Thyroid gland (tissue), 4 donors: Measurements from ENCODE around the gene LRRC4C. TPM values are rescaled to one million over a fixed set of nuclear protein-coding genes. Genes with fewer than 3 reads are reported as not detected.

Experiments
- DNase-seq, 2 donors: peaks; one replicate each; pipeline ENCODE4 v3.0.0-alpha.2; 2019
- H3K27ac ChIP-seq, 3 donors: fragments of 200-600 bp; sonication (generic); 1 replicate in 2 of 3; 2 replicates in 1 of 3; pipeline ENCODE4 v1.5.1; 2016 to 2019; ENCODE audit warnings: mild to moderate bottlenecking in 1 of 3, moderate library complexity in 1 of 3
- H3K27me3 ChIP-seq: fragments of 200-600 bp; sonication (generic); one replicate; pipeline ENCODE4 v1.5.1; 2019
- H3K36me3 ChIP-seq, 2 donors: fragments of 200-600 bp; sonication (generic); one replicate each; pipeline ENCODE4 v1.5.1; 2016 to 2019
- H3K4me1 ChIP-seq, 2 donors: fragments of 200-600 bp; sonication (generic); one replicate each; pipeline ENCODE4 v1.5.1; 2017 to 2019
- H3K4me3 ChIP-seq, 3 donors: fragments of 200-600 bp; sonication (generic); replicated peaks in 1 of 3; 1 replicate in 2 of 3; 2 replicates in 1 of 3; pipeline ENCODE4 v1.5.1; 2016; ENCODE audit warnings: mild to moderate bottlenecking in 1 of 3
- H3K9me3 ChIP-seq: fragments of 200-600 bp; sonication (generic); one replicate; pipeline ENCODE4 v1.5.1; 2017
- POLR2A ChIP-seq, 2 donors: fragments of 450-650 bp; IDR thresholded peaks; one replicate each; pipeline ENCODE4 v1.6.1; 2017; ENCODE audit warnings: antibody characterized with exemption in 2 of 2, mild to moderate bottlenecking in 2 of 2, moderate library complexity in 1 of 2
- WGBS, 2 donors: methylation state at CpG; one replicate each; pipeline ENCODE4 v1.1.5; 2017; 5-methylcytosine and 5-hydroxymethylcytosine counted together
- intact Hi-C: fragments of 100-400 bp; cut with DNase I; formaldehyde crosslinking; loops from one replicate; pipeline ENCODE4 v1.15.1; 2023
- total RNA-seq, 4 donors: library from RNA; depleted of rRNA; stranded (reverse); fragments of >200 nt; gene quantifications; one replicate each; pipeline ENCODE4 v1.2.3, GENCODE V29; 2016
- TF ChIP-seq, protein P1 (sequence below), 6 experiments: fragments of 200-600 bp in 3 of 6; fragments of 450-650 bp in 3 of 6; sonication (generic) in 3 of 6; IDR thresholded peaks; one replicate each; pipeline ENCODE4 v1.5.1; 2016 to 2019; ENCODE audit warnings: antibody characterized with exemption in 6 of 6, mild to moderate bottlenecking in 2 of 6, inconsistent platforms in 1 of 6, moderate library complexity in 1 of 6

Gene LRRC4C
- total RNA-seq, 4 donors from 2014 or later = 4.6 to 13.9 (median 7.8) TPM

DNA sequence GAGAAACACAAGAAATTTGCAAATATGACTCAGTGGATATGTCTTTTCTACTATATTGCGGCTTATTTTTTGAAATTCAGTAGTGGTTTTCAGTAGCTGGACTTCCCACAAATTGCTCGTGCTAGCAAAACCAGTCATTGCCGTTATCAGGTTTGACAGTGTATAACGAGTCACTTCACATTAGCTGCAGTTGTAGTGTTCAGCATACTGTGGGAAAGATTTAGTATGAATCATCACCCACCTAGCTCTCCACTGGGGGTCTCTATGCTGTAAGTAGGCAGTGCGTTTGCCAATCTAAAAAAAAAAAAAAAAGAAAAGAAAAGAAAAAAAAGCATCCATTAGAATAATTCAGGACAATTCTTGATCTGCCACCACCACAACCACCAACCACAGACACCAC is 1318.9 kb downstream of the LRRC4C start:
- no peaks in the 10 kb centered on the region for H3K36me3 ChIP-seq
- 87% methylated on average over 5 of the region's 5 CpGs for WGBS, 2 donors
- H3K27ac ChIP-seq = no peak overlapping the region
- intact Hi-C loops = no loop called here
- TF ChIP-seq POLR2A (IDR thresholded peaks at IDR 0.05) = no peak
- TF ChIP-seq, protein P1, sequence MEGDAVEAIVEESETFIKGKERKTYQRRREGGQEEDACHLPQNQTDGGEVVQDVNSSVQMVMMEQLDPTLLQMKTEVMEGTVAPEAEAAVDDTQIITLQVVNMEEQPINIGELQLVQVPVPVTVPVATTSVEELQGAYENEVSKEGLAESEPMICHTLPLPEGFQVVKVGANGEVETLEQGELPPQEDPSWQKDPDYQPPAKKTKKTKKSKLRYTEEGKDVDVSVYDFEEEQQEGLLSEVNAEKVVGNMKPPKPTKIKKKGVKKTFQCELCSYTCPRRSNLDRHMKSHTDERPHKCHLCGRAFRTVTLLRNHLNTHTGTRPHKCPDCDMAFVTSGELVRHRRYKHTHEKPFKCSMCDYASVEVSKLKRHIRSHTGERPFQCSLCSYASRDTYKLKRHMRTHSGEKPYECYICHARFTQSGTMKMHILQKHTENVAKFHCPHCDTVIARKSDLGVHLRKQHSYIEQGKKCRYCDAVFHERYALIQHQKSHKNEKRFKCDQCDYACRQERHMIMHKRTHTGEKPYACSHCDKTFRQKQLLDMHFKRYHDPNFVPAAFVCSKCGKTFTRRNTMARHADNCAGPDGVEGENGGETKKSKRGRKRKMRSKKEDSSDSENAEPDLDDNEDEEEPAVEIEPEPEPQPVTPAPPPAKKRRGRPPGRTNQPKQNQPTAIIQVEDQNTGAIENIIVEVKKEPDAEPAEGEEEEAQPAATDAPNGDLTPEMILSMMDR (IDR thresholded peaks at IDR 0.05) = no peak
- DNase-seq = no peak
- H3K27me3 ChIP-seq = no peaks in the 10 kb centered on the region
- no peaks in the 10 kb centered on the region for H3K9me3 ChIP-seq
- H3K4me1 ChIP-seq = no peaks in the 10 kb centered on the region
- H3K4me3 ChIP-seq = no peak overlapping the region

DNA sequence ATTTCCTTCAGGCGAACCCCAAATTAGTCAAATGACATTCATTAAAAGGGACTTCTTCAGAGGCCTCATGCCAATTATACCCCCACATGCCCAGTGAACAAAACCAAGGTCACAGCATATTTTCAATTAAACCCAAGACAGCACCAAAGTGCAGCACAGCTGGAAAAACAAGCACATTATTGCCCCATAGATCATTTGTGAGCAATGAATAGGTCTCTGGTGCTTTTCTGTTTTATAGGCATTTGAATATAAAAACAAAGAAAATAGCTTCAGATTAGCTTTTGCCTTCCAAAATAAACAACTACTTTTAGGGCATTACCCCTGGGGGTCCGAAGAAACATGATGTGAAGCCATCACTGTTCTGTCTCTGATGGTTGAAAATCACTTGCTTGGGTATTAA is 1319.9 kb downstream of the LRRC4C start:
- no peaks in the 10 kb centered on the region for H3K36me3 ChIP-seq
- H3K9me3 ChIP-seq = no peaks in the 10 kb centered on the region
- H3K4me1 ChIP-seq = no peaks in the 10 kb centered on the region
- no peak overlapping the region for H3K27ac ChIP-seq
- no peak overlapping the region for H3K4me3 ChIP-seq
- intact Hi-C loops = no loop called here
- H3K27me3 ChIP-seq = no peaks in the 10 kb centered on the region
- DNase-seq = no peak
- TF ChIP-seq, protein P1 (IDR thresholded peaks at IDR 0.05) = no peak
- no peak for TF ChIP-seq POLR2A (IDR thresholded peaks at IDR 0.05)
- 79 to 86% methylated on average over 2 of the region's 2 CpGs for WGBS, 2 donors

DNA sequence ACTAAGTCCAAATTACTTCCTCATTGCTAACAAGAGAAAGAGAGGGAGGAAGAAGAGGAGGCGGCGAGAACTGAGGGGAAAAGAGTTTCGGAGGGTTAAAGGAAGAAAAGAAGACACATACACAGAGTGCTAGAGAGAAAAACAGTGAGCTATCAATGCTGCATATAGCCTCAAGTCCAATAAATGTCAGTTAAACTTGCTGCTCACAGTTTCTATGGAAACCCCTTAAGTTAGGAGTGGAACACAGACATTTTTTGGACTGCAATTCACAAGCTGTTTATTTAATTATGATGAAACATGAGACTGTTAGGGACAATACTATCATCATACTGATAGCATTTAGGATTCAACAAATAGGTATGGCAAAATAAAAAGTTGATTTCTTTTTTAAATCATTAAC is 1320.4 kb downstream of the LRRC4C start:
- H3K9me3 ChIP-seq = no peaks in the 10 kb centered on the region
- no peak for TF ChIP-seq POLR2A (IDR thresholded peaks at IDR 0.05)
- TF ChIP-seq, protein P1 (IDR thresholded peaks at IDR 0.05) = no peak
- intact Hi-C loops = no loop called here
- H3K4me3 ChIP-seq = no peak overlapping the region
- no peak for DNase-seq
- WGBS, 2 donors = 83 to 89% methylated on average over 3 of the region's 3 CpGs
- no peaks in the 10 kb centered on the region for H3K4me1 ChIP-seq
- H3K27ac ChIP-seq = no peak overlapping the region
- no peaks in the 10 kb centered on the region for H3K27me3 ChIP-seq
- H3K36me3 ChIP-seq = no peaks in the 10 kb centered on the region

DNA sequence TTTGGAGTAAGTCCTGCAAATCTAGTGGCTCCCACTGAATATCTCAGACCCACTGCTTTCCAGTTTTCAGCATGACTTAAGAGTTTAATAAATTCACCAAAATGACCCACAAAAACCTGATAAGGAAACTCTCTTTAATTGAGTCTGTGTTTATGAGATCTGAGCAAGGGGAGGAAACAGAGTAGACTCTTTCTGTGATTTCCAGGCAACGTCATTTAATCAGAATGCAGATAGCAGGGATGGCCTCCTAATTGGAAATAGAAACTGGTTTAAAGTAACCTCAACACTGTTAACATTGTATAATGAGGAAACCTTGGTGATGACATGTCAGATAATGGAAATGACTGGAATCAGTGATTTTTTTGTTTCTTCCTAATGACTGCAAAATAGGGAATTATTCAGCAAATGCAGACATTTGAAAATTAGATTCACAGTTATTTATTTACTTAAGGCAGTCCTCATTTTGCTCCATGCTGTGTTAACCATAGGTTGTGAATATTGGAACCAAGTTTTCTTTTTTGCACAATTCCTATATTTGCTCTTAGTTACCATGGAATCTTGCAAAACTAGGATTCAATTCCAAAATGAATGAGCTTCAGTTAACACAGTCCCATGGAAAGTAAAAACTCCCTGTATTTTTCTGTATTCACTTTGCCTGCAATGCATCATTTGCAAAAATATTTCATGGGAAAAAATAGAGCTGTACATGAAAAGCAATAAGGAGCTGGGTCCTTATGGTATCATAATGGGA is 1324.5 kb downstream of the LRRC4C start:
- H3K27me3 ChIP-seq = no peaks in the 10 kb centered on the region
- no peak for DNase-seq
- intact Hi-C loops = no loop called here
- 55 to 84% methylated on average over 1 of the region's 1 CpG for WGBS, 2 donors
- TF ChIP-seq, protein P1 (IDR thresholded peaks at IDR 0.05) = no peak
- no peak for TF ChIP-seq POLR2A (IDR thresholded peaks at IDR 0.05)
- no peaks in the 10 kb centered on the region for H3K4me1 ChIP-seq
- H3K4me3 ChIP-seq = no peak overlapping the region
- H3K27ac ChIP-seq = no peak overlapping the region
- no peaks in the 10 kb centered on the region for H3K36me3 ChIP-seq
- no peaks in the 10 kb centered on the region for H3K9me3 ChIP-seq

- Histone ChIP-seq H3K4me3 (no peak overlapping the region), H3K36me3 (no peaks in the 10 kb centered on the region), H3K4me1 (no peaks in the 10 kb centered on the region), H3K27ac (no peak overlapping the region), H3K27me3 (no peaks in the 10 kb centered on the region), H3K9me3 (no peaks in the 10 kb centered on the region)
- 96 to 97% methylated on average over 3 of the region's 3 CpGs for WGBS, 2 donors
- TF ChIP-seq POLR2A (IDR thresholded peaks at IDR 0.05) = no peak
- TF ChIP-seq, protein P1 (IDR thresholded peaks at IDR 0.05) = no peak
- no peak for DNase-seq
- intact Hi-C loops = no loop called here
Measured at GRCh38 chr11:40133498-40133897, 1326.0 kb downstream of the LRRC4C start.
